ENCODE measurements around the gene COLEC11. TPM values are rescaled to one million over a fixed set of nuclear protein-coding genes. Genes with fewer than 3 reads are reported as not detected.
"Not testable (repeated sequence)": the region's sequence is repeated elsewhere in the genome, so short reads cannot be mapped to it uniquely, and the experiment has no call there.

The COLEC11 gene
- total RNA-seq, 1 donor: not detected

DNA sequence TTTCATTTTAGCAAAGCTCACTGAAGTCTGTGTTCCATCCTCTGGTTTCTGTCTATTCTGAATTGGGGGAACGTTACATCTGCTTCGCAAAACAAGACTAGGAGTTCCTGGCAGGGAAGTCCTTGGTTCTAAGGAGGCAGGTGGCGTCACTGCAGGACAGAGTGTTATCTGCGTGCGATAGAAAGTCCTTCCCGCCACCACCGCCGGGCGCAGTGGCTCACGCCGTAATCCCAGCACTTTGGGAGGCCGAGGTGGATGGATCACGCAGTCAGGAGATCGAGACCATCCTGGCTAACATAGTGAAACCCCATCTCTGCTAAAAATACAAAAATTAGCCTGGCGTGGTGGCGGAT lies 41.0 kb downstream of the COLEC11 start:
- not testable (repeated sequence) for DNase-seq (ENCODE audit: low read depth in 2 of 3, low spot score in 2 of 3)

GRCh38 chr2:3636586-3637310 lies 41.8 kb downstream of the COLEC11 start:
- DNase-seq (ENCODE audit: low read depth in 2 of 3, low spot score in 2 of 3): no peak

DNA sequence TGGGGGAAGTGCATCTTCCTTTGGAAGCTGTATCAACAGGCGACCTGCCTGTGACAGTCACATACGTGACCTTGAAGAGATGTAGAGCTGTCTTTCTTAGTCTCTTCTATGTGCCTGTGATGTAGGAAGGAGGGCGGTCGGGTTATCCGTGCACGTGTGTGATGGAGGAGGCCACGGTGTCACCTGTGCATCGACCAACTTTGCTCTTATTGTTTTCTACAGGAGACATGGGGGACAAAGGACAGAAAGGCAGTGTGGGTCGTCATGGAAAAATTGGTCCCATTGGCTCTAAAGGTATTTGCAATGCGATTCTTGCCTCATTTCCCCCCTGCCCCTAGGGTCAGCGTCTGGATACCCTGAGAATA lies 42.4 kb downstream of the COLEC11 start:
- no peak for DNase-seq (ENCODE audit: low read depth in 2 of 3, low spot score in 2 of 3)

DNA sequence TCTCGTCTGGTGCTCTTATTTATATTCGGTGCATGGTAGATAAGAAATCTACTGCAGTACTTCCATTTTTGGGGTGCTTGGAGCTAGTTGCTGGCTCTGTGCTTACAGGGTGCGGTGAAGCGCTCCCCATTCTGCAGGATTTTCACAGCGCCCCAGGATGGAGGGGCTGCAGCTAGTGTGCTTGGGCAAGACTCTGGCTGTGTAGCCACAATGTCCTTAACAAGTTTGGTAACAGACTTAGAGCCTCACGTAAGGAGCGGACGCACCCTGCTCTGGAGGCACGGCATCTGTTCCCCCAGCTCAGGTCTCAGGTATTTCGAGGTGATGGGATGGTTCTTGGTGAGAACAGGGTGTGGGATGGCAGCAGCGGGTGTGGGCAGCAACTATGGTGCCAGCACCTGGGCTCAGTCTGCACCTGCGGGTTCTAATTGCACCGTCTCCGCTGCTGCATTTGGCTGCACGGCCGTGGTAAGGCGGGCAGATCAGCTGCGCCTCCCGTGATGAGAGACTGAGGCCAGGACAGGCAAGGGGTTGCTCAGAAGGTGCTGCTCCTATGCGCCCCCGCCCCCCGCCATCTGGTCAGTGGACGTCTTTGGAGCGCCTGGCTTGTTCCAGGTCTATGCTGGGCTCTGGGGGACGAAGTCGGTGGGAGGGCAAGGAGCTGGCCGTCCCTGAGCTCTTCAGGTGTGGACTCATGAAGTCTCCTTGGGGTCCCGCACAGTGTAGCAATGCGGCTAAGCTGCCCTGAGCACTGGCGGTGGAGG lies 43.0 kb downstream of the COLEC11 start:
- DNase-seq (ENCODE audit: low read depth in 2 of 3, low spot score in 2 of 3): no peak

GRCh38 chr2:3638456-3638810 lies 43.5 kb downstream of the COLEC11 start:
- DNase-seq (ENCODE audit: low read depth in 2 of 3, low spot score in 2 of 3): no peak

- DNase-seq (ENCODE audit: low read depth in 2 of 3, low spot score in 2 of 3): no peak
These were observed 44.2 kb downstream of the COLEC11 start for GRCh38 chr2:3639015-3639630.

DNA sequence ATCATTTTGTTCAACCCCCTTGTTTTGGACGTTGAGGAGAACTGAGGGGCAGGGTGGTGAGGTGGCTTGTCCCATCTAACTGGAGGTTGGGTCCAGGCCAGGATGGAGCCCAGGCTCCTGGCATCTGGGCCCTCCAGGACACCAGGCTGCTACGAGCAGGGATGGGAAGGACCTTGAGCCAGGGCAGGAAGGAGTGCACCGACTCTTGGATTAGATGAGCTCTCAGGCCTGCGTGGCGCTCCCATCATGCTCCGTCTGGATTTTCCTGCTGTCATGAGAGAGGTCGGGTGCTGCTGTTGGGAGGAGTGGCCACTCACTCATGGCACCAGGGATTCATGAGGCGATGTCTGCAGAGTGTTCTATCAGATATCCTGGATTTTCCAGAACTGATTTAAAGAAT lies 44.7 kb downstream of the COLEC11 start:
- DNase-seq (ENCODE audit: low read depth in 2 of 3, low spot score in 2 of 3): no peak

- DNase-seq (ENCODE audit: low read depth in 2 of 3, low spot score in 2 of 3): no peak
These were observed 46.3 kb downstream of the COLEC11 start for GRCh38 chr2:3641181-3641580.

- DNase-seq (ENCODE audit: low read depth in 2 of 3, low spot score in 2 of 3): no peak
These were observed 47.0 kb downstream of the COLEC11 start for GRCh38 chr2:3641841-3642421.

DNA sequence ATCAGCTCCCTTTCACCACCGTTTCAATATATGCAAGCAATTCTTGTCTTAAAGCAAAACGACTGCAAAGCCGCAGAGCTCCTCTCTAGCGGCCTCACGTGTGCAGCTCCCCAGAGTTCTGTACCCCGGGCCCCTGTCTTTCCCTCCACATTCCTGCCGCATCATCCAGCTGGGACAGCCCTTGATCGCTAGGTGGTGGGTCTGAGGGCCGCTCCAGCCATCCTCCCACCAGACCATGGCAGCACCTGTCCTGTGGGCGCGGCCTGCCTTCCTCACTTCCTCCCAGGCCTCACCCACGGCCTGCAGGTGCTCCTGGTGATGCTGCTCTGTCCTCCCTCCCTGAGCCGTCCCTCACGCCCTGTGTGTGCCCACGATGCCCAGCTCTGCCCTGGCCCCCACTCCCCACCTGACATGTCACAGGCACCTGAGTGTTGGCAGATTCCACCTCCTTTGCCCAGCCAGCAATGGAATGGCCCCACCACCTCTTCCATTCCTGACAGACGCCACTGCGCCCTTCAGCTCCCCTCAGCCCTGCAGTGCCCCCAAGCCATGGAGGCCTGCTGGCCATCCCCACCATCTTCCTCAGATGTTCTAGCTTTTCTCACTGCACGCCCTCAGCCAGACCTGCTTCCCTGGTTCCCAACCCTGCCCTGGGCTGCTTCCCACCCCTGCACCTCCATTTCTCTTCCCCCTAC lies 47.8 kb downstream of the COLEC11 start:
- no peak for DNase-seq (ENCODE audit: low read depth in 2 of 3, low spot score in 2 of 3)

DNA sequence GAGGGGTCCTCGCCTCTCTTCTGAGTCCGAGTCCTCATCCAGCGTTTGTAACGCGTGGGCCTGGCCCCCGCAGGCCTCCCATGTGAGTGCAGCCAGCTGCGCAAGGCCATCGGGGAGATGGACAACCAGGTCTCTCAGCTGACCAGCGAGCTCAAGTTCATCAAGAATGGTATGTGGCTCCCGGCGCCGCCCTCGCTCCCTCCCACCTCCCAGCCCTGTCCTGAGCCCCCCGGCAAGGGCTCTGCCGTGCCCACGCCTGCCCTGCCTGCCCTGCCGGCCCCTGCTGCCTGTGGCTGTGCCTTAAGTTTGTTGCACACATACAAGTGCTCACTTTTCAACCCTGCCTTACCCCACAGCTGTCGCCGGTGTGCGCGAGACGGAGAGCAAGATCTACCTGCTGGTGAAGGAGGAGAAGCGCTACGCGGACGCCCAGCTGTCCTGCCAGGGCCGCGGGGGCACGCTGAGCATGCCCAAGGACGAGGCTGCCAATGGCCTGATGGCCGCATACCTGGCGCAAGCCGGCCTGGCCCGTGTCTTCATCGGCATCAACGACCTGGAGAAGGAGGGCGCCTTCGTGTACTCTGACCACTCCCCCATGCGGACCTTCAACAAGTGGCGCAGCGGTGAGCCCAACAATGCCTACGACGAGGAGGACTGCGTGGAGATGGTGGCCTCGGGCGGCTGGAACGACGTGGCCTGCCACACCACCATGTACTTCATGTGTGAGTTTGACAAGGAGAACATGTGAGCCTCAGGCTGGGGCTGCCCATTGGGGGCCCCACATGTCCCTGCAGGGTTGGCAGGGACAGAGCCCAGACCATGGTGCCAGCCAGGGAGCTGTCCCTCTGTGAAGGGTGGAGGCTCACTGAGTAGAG lies 48.7 kb downstream of the COLEC11 start:
- DNase-seq (ENCODE audit: low read depth in 2 of 3, low spot score in 2 of 3): no peak

DNA sequence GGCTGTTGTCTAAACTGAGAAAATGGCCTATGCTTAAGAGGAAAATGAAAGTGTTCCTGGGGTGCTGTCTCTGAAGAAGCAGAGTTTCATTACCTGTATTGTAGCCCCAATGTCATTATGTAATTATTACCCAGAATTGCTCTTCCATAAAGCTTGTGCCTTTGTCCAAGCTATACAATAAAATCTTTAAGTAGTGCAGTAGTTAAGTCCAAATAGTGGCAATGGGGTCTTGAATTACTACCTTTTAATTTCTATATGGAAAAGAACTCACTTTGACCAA lies 49.3 kb downstream of the COLEC11 start:
- DNase-seq (ENCODE audit: low read depth in 2 of 3, low spot score in 2 of 3): no peak

GRCh38 chr2:3644891-3645605 lies 50.1 kb downstream of the COLEC11 start:
- no peak for DNase-seq (ENCODE audit: low read depth in 2 of 3, low spot score in 2 of 3)

DNA sequence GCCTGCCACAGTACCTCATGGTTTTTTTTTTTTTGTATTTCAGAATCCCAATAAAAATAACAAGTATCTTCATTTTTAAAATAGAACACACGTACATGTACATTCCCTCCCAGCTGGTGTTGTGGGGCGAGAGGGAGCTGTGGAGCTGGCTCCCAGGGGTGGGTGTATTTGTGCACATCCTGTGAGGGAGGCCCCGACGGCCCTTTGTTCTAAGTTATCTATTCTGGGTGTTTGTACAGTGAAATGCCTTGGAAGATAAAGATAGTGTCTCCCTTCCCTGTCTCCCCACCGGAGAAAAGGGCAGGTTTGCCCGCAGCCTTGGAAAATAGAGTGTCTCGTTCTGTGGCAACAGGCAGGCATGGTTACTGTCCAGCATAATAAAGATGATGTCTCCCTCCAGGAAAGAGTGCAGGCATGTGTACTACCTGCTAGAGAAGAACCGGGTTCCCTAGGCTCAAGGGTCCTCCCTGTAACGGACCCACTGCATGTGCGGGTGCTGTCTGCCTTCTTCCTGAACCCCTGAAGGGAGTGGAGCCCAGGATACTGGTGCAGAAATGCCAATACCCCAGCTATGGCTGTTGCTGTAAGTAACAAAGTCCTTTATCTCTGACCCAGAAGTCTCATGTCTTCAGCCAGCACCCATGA lies 51.0 kb downstream of the COLEC11 start:
- no peak for DNase-seq (ENCODE audit: low read depth in 2 of 3, low spot score in 2 of 3)

DNA sequence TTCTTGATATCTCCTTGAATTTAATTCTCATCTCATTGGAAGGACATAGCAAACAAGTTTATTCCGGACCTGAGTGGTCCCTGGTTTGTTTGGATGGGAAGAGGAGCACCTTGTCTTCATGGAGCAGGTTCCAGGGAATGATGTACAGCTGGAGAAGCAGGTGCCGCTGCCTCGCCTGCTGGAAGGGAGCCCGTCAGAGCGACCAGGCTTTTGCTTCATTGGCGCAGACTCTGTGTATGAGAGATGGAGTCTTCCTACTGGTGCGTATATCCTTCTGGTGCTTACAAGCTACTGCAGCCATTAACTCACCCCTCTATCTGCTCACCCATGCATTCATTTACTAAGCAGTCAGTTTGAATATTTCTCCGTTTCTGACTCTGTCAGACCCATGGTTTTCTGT lies 51.5 kb downstream of the COLEC11 start:
- DNase-seq (ENCODE audit: low read depth in 2 of 3, low spot score in 2 of 3): no peak

GRCh38 chr2:3647246-3647645 lies 52.3 kb downstream of the COLEC11 start:
- DNase-seq (ENCODE audit: low read depth in 2 of 3, low spot score in 2 of 3): no peak

DNA sequence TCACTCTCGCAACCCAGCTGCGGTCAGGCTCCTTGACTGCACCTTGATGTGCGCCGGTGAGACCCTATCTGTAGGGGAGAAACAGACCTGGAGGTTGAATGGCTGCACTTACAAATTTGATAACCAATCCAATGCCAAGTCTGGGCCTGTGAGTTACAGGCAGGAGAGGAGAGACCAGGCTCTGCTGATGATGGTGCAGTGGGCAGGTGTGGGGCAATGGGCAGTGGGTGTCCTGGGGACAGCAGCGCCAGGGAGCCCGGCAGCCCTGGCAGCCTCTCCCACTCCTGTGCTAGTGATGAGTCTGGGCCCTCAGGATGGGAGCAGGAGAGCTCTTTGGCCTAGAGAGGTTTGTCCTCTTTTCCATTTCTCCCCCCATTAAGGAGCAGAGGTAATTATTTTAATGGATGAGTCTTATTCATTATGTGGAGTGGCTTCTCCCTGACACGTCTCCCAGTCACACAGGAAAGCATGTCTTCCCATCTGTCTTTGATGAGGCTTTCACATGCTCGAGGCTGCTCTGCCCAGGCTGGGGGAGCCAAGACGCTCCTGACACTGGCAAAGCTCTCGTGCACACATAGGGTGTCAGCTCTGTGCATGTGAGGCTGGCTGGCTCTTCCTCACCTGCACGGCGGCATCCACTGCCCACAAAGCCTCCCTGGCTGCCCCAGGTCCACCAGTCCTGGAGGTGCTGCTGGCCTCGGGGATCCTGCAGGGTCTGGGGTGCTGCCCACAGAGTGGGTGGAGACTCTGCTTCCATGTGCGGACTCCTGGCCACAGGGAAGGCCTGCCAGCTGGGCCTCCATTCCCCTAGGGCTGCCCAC lies 53.1 kb downstream of the COLEC11 start:
- no peak for DNase-seq (ENCODE audit: low read depth in 2 of 3, low spot score in 2 of 3)

DNA sequence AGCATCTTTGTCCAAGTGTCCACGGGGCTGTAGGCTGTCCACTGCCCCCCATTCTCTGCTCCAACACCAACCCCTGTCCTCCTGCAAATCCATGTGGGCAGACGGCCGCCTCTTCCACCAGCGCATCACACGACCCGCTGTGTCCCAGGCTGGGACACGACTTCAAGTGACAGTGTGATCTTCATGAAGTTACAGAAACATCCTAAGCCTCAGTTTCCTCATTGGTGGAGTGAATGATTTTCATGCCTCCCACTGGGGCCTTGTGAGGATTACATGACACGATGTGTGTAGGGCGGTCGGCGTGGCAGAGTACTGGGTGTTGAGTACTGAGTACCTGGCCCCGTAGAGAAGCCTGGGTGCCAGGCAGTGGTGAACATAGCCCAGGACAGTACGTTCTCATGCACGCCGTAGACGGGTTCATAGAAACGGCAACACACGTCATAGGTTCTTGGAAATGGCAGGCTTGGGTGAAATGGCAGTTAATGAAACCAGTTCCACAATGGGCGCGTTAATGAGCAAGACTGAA lies 53.8 kb downstream of the COLEC11 start:
- no peak for DNase-seq (ENCODE audit: low read depth in 2 of 3, low spot score in 2 of 3)

Data from hematopoietic multipotent progenitor cell (in vitro differentiated cells).